NCI-H1436 treated with DMSO at 0.1 percent for 48 hours (cell line): ENCODE results near the gene TSC2.
"Not testable (repeated sequence)": the region's sequence is repeated elsewhere in the genome, so short reads cannot be mapped to it uniquely, and the experiment has no call there.

ENCODE experiments used
- DNase-seq: peaks from one replicate; lab custom pipeline; 2025; lab: John Stamatoyannopoulos, UW

TSC2 gene

DNA sequence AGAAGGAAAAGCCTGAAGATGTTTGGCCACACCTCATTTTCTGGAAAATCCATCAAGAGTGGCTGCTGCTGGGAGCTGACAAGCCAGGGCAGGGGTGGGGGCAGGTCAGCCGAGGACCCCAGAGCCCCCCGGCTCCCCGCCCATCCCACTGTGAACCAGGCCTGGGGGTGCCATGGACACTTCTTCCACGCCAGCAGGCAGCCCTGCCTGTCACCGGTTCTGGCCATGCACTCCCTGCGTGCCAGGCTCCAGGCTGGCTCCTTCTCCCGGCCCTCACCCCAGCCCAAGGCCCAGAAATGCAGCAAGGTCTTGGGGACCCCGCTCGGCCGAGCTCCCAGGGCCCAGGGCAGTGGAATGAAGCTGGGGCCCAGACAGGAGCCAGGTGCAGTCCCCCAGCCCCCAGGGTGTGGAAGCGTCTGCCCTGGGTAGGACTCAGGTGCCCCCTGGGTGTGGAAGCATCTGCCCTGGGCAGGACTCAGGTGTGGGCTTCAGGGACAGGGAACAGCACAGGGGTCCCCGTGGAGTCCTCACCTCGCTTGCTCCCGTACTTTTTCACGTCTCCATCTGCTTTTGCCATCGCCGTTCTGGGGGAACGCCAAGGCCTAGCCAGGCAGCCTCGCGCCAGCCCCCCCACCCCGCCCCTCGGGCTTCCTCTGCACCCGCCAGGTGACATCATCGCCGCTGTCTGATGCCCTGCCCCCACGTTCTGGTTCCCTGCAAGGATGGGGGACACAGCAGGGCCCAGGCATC, 75.3 kb downstream of the TSC2 start:
- DNase-seq = not testable (repeated sequence)

DNA sequence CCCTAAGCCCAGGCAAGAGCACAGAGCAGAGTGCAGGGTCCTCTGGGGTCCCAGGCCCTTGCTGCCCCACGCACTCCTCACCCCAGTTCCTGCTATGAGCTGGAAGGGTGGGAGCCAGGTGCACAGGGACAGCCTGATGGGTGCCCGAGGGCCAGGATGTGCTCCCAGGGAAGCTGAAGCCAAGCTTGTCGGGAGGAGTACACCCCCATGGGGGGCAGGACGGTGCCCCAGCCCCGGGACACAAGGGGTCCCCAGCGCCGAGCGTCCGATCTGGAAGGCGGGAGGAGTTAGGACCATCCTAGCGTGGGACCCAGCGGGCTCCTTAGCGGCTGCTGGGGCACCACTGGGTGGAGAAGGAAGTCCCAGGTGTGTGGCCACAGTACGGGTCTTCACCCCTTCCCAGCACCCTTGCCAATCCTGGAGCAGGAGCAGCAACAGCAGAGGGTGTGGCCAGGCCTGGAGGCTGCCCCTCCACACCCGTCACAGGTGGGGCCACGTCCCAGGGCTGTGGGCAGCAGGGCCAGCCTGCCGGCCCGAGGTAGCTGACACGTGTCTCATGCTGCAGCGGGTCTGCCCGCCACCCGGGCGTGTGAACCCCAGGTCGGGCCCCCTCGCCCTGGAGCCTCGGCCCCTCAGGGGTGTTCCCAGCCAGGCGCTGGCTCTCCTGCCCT, 76.1 kb downstream of the TSC2 start:
- DNase-seq = not testable (repeated sequence)

- not testable (repeated sequence) for DNase-seq
Observed at GRCh38 chr16:2124377-2124693, 76.5 kb downstream of the TSC2 start.

DNA sequence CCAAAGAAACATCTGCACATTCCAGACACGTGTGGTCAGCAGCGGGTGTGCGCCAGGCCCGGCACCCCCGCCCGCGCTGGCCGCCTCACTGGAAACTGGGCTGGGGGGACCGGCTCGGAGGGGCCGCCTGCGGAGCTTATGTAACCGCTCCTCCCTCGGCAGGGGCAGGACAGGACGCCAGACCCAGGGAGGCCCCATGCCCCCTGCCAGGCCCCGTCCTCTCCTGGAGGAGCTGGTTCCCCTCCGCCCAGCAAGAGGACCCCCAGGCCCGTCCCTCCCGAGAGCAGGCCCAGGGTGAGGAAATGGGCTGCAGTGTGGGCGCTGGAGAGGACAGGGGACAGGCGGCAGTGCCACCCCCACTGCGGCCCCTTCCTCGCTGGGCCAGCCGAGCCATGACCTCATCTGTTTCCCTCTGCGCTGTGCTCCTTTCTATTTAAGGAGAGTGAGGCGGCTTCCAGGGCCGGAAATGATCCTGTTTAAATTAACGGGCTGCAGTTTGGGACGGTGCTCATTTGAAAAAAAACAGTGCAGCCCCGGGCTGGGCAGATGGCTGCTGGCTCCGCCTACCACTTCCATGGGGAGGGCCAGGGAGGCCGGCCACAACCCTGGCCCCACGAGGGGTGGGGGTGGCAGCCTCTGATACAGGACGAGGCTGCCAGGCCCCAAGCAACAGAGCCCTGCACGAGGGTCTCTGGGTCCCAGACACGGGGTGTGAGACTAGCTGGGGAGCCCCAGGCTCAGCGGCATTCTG, 77.1 kb downstream of the TSC2 start:
- DNase-seq = not testable (repeated sequence)

DNA sequence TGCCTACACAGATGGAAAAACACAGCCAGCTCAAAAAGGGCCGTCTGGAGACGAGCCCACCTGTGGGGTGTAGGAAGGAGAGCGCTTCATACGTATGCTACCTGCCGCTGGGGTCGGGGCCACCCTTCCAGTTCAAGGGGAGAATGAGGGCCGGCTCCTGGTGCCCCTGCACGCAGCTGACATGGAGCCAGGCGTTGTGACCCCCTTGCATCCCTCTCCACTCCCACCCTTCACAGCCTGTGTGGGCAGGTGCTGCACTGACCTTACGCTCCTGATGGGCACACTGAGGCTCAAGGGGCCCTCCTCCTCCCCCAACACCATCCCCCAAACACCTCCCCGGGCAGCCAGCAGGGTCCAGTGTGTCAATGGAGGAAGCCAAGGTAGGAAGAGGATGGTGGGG, 77.8 kb downstream of the TSC2 start:
- DNase-seq = not testable (repeated sequence)

DNA sequence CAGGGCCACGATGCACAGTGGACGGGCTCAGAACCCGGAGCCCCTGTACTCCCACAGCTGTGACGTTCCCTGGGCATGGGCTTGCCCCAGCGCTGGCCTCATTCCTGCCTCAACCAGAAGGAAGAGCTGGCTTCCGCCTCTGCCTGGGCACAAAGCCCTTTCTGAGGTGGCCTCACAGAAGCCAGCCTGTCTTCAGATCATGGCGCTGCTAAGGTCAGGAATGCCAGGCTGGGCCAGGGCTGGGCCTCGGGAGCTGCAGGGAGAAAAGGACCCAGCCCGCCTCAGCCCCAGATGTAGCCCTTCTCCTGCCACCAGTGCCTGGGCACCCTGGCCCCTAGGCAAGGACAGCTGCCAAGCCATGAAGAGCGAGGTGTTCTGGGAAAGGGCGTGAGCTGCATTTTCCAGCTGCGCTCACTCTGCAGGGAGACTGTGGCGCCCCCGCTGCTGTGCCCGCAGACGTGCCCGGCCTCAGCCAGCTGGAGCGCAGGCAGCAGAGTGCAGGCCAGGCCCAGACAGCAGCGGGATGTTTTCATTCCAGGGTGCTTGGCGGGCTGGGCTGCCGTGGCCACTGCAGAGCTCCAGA, 78.5 kb downstream of the TSC2 start:
- not testable (repeated sequence) for DNase-seq

DNA sequence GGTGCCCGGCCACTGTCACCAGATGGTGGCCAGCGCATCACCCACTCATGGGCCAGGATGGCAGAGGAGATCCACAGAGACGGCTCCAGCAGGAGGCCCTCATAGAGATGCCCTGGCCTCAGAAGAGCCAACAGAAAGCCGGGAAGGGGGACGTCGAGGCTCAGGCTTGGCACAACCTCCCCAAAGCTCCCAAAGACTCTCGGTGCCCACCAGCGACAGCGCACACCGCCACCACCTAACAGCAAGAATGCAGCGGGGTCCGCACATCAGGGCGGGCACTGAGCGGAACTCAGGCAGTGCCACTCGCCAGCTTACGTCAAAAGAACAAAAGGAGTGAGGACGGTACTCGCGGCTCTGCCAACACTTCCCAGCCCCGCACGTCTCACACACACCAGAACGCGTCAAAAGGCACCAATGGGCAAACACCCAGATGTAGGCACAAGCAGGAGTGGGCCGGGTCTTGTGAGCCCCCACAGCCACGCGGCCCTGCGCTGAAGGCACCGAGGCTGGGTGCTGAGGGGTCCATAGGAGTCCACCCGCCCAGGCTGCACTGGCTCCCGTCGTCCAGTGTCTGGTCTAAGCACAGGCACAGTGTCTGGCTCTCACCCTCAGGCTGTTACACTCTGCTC, 79.3 kb downstream of the TSC2 start:
- not testable (repeated sequence) for DNase-seq

GRCh38 chr16:2127630-2128280, 80.0 kb downstream of the TSC2 start:
- DNase-seq = not testable (repeated sequence)

GRCh38 chr16:2129251-2129650, 81.5 kb downstream of the TSC2 start:
- DNase-seq = not testable (repeated sequence)

DNA sequence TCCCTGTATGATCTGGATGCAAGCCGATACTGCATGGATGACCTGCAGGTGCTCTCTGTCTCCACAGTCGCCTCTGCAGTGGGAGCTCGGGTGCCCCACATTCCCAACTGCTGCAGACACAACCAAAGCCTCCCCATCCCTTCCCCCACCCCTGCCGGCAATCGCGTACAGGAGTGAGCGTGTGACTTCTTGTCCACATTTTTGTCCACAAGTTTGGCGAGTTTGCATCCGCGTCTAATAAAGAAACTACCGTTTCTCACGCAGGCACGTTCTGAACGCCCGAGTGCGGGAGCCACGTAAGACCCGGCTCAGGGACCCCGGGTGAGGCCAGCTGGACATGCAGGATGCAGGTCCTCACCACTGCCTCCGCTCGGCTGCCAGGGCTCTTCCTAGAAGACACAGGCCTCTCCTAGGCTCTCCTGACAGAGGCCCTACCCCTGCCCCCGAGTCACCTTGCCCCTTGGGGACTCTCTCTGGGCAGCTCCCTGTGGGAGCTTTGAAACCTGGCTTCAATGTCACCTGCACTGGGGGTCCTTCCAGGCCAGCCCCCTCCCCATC, 82.2 kb downstream of the TSC2 start:
- DNase-seq = not testable (repeated sequence)

- not testable (repeated sequence) for DNase-seq
Observed at GRCh38 chr16:2133797-2134196, 86.0 kb downstream of the TSC2 start.

DNA sequence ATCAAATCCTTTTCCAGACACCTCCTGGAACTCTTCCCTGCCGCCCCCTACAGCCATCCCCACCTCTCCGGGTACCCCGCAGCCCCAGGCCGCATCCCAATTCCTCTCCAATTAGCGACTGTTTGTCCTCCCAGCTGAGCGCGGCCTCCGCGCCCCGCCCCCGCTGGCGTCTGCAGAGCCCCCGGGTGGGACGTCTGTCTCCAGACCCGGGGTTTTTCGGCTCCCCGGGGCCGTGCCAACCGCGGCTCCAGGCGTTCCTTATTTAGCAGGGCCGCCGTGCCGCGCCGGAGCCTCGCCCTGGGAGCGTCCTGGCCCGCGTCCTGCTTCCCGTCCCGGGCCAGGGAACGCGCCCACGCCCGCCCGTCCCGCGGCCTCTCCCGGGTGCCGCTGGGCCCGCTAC, 87.3 kb downstream of the TSC2 start:
- DNase-seq = not testable (repeated sequence)

- peak; percentile 29 for DNase-seq
Observed at GRCh38 chr16:2135770-2136490, 88.1 kb downstream of the TSC2 start, which contains the start of gene PKD1. Gene PKD1 (minus strand): TSS chr16:2135898. CDS start chr16:2135689, 209 bp downstream.
